Fibroblast of lung (primary cell): ENCODE data around the gene ANGPTL8. TPM values are rescaled to one million over a fixed set of nuclear protein-coding genes. Genes with fewer than 3 reads are reported as not detected.
A peak's percentile ranks its signal among the peaks of the same experiment; 100 is the strongest.

Source experiments
- DNase-seq, 2 donors: peaks; one replicate each; pipeline versions ENCODE4 v3.0.0 to v3.0.0-alpha.2; 2010; ENCODE audit warnings: low read depth in 2 of 2
- H2AFZ ChIP-seq: 2 replicates; pipeline ENCODE4 v1.5.1; 2012; ENCODE audit warnings: low read length, control low read depth, inconsistent platforms
- H3K27ac ChIP-seq: 2 replicates; pipeline ENCODE4 v1.5.1; 2011; ENCODE audit warnings: low read length, control low read depth; ENCODE audit not compliant: insufficient read depth
- H3K27me3 ChIP-seq: 2 replicates; pipeline ENCODE4 v1.5.1; 2011; ENCODE audit warnings: mild to moderate bottlenecking, low read length; ENCODE audit not compliant: control insufficient read depth, insufficient read depth
- H3K36me3 ChIP-seq: 2 replicates; pipeline ENCODE4 v1.5.1; 2011; ENCODE audit warnings: low read length; ENCODE audit not compliant: control insufficient read depth, insufficient read depth
- H3K4me1 ChIP-seq: 2 replicates; pipeline ENCODE4 v1.5.1; 2011; ENCODE audit warnings: low read length; ENCODE audit not compliant: control insufficient read depth, insufficient read depth; ENCODE audit errors: extremely low read depth
- H3K4me2 ChIP-seq: 2 replicates; pipeline ENCODE4 v1.5.1; 2011; ENCODE audit warnings: low read length, control low read depth; ENCODE audit not compliant: insufficient read depth; ENCODE audit errors: extremely low read depth
- H3K4me3 ChIP-seq, 4 experiments: fragments of 200-600 bp in 1 of 4; sonication (generic) in 1 of 4; replicated peaks in 1 of 4; 2 replicates each; pipeline ENCODE4 v1.5.1; 2011 to 2016; ENCODE audit warnings: low read length in 4 of 4, low read depth in 3 of 4, mild to moderate bottlenecking in 3 of 4, control low read depth in 2 of 4, inconsistent platforms in 1 of 4, mixed read lengths in 1 of 4; ENCODE audit not compliant: insufficient read depth in 1 of 4; ENCODE audit errors: control extremely low read depth in 1 of 4
- H3K79me2 ChIP-seq: 2 replicates; pipeline ENCODE4 v1.5.1; 2012; ENCODE audit warnings: mild to moderate bottlenecking, low read length, inconsistent platforms; ENCODE audit not compliant: control insufficient read depth, insufficient read depth
- H3K9ac ChIP-seq: 2 replicates; pipeline ENCODE4 v1.5.1; 2011; ENCODE audit warnings: mild to moderate bottlenecking, low read length, control low read depth; ENCODE audit not compliant: insufficient read depth
- H3K9me3 ChIP-seq: 2 replicates; pipeline ENCODE4 v1.5.1; 2012; ENCODE audit warnings: low read depth, low read length; ENCODE audit not compliant: control insufficient read depth, insufficient read depth
- H4K20me1 ChIP-seq: 2 replicates; pipeline ENCODE4 v1.5.1; 2011; ENCODE audit warnings: low read length; ENCODE audit not compliant: control insufficient read depth, insufficient read depth; ENCODE audit errors: extremely low read depth
- CTCF ChIP-seq, 2 donors: IDR thresholded peaks in 1 of 2; conservative IDR thresholded peaks in 1 of 2; 1 replicate in 1 of 2; 2 replicates in 1 of 2; pipeline ENCODE4 v1.5.1; 2011 to 2012; ENCODE audit warnings: low read length in 2 of 2, control low read depth in 1 of 2, inconsistent platforms in 1 of 2, low read depth in 1 of 2, mild to moderate bottlenecking in 1 of 2
- EZH2 ChIP-seq: IDR thresholded peaks from 2 replicates; pipeline ENCODE4 v1.5.1; 2012; ENCODE audit warnings: low read length, control low read depth, mild to moderate bottlenecking; ENCODE audit errors: missing control alignments
- polyA plus RNA-seq, 2 donors: library from polyadenylated mRNA; depleted of rRNA in 1 of 2; stranded (reverse) in 1 of 2; unstranded in 1 of 2; fragments of >200 nt; gene quantifications; 2 replicates each; pipeline ENCODE4 v1.2.1, GENCODE V29; 2011 to 2012; ENCODE audit warnings: missing spikeins in 1 of 2
- total RNA-seq: library from RNA; depleted of rRNA; stranded (reverse); fragments of >200 nt; gene quantifications from 2 replicates; pipeline ENCODE4 v1.2.1, GENCODE V29; 2014

The ANGPTL8 gene
- total and polyA plus RNA-seq, 2 donors (not counting 1 experiment from before 2014, with no cell fraction given) = not detected

- Histone ChIP-seq H3K4me2 (no peak overlapping the region), H3K9ac (no peak overlapping the region), H3K9me3 (no peaks in the 10 kb centered on the region), H3K79me2 (no peaks in the 10 kb centered on the region), H3K27ac (no peak overlapping the region), H3K4me1 (peaks cover 5% of the 10 kb centered on the region), H4K20me1 (no peaks in the 10 kb centered on the region), H3K36me3 (peaks cover 2% of the 10 kb centered on the region), H3K4me3 (no peak overlapping the region), H3K27me3 (no peaks in the 10 kb centered on the region), H2AFZ (no peak overlapping the region)
- TF ChIP-seq EZH2 (no peak), CTCF (conservative IDR thresholded peaks at IDR 0.05 in 1 of 2, IDR thresholded peaks at IDR 0.05 in 1 of 2; ENCODE audit: low read depth in 1 of 2, low read length in 2 of 2) (no peak)
- DNase-seq = no peak
Observed at GRCh38 chr19:11244846-11245589, 5.6 kb downstream of the ANGPTL8 start.

- Histone ChIP-seq H4K20me1 (no peaks in the 10 kb centered on the region), H3K9ac (no peak overlapping the region), H3K4me3 (no peak overlapping the region), H3K79me2 (no peaks in the 10 kb centered on the region), H3K27ac (no peak overlapping the region), H3K4me2 (no peak overlapping the region), H2AFZ (no peak overlapping the region), H3K9me3 (no peaks in the 10 kb centered on the region), H3K27me3 (no peaks in the 10 kb centered on the region), H3K36me3 (peaks cover 2% of the 10 kb centered on the region), H3K4me1 (peaks cover 5% of the 10 kb centered on the region)
- TF ChIP-seq EZH2 (no peak), CTCF (conservative IDR thresholded peaks at IDR 0.05 in 1 of 2, IDR thresholded peaks at IDR 0.05 in 1 of 2; ENCODE audit: low read depth in 1 of 2, low read length in 2 of 2) (no peak)
- DNase-seq = no peak
Observed at GRCh38 chr19:11246941-11247340, 7.5 kb downstream of the ANGPTL8 start.

GRCh38 chr19:11247391-11247790, 8.0 kb downstream of the ANGPTL8 start:
- Histone ChIP-seq H2AFZ (no peak overlapping the region), H3K27me3 (no peaks in the 10 kb centered on the region), H3K4me2 (no peak overlapping the region), H3K9ac (no peak overlapping the region), H3K36me3 (peaks cover 2% of the 10 kb centered on the region), H3K9me3 (no peaks in the 10 kb centered on the region), H3K27ac (no peak overlapping the region), H4K20me1 (no peaks in the 10 kb centered on the region), H3K4me3 (no peak overlapping the region), H3K4me1 (peaks cover 5% of the 10 kb centered on the region), H3K79me2 (no peaks in the 10 kb centered on the region)
- DNase-seq = peak in 1 of 2 donors; percentile 51
- no peak for TF ChIP-seq EZH2
- TF ChIP-seq CTCF (conservative IDR thresholded peaks at IDR 0.05 in 1 of 2, IDR thresholded peaks at IDR 0.05 in 1 of 2; ENCODE audit: low read depth in 1 of 2, low read length in 2 of 2) = no peak
